ENCODE measurements around the gene ARHGEF12.

The ARHGEF12 gene

DNA sequence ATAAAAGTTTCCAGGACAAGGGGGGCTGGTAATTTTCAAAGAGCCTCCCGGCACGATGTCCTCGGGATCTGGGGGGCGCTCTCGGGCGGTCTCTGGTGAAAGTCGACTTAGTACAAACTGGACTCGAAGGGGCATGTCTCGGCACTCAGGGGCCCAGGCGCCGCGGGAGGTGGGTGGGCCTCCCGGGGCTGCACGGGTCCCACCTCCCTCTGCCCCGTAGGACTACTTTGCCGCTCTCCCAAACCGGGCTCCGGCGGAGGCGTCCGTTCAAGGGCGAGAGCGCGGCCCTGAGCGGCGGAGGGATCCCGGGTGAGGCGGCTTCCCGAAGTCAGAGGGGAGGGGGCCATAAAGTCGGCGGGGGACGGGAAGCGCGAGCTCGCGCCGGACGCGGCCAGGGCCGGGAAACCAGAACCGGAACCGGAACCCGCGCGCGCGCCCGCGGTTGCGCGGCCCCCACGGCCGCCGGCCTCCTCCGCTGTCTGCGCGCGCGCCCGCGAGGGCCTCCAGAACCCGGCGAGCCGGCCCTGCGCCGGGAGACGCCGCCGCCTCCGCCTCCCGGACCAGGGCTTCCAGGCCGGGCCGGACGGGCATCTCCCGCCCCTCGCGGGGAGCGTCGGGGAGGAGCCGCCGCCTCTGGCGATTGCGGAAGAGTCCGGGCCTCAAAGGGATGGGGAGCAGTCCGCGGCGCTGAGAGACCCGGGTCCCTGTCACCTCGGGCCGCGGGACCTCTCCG is at the start of gene ARHGEF12:
Gene ARHGEF12, plus strand, starts transcription at position 506 of the 733 bp plus-strand sequence. CDS start 831 bp downstream, outside the sequence.
- ATAC-seq (replicated peaks; ENCODE audit: extremely low read depth, poor library complexity, severe bottlenecking): peak; percentile 39
- H3K27me3 Mint-ChIP-seq: peaks cover 69% of the 10 kb centered on the region

GRCh38 chr11:120288021-120288420 is 48.2 kb upstream of the ARHGEF12 start:
- DNase-seq (ENCODE audit: low spot score in 2 of 2) (no peak), ATAC-seq (replicated peaks; ENCODE audit: extremely low read depth, poor library complexity, severe bottlenecking) (no peak)
- H3K36me3 Mint-ChIP-seq (ENCODE audit: insufficient read depth): no peaks in the 10 kb centered on the region
- H3K27ac Mint-ChIP-seq (ENCODE audit: low read depth): no peak overlapping the region
- no peaks in the 10 kb centered on the region for H3K9me3 Mint-ChIP-seq
- no peaks in the 10 kb centered on the region for H3K4me1 Mint-ChIP-seq
- H3K4me3 Mint-ChIP-seq: no peak overlapping the region
- H3K27me3 Mint-ChIP-seq: peaks cover 60% of the 10 kb centered on the region

More for the DNA sequence above, at the start of gene ARHGEF12:
- no peaks in the 10 kb centered on the region for H3K9me3 Mint-ChIP-seq
- DNase-seq (ENCODE audit: low spot score in 2 of 2): peak; percentile 39 to 45
- peak within 1 kb of the TSS; percentile 79 for H3K4me3 Mint-ChIP-seq
- peaks cover 4% of the 10 kb centered on the region for H3K36me3 Mint-ChIP-seq (ENCODE audit: insufficient read depth)
- no peak within 1 kb of the TSS for H3K27ac Mint-ChIP-seq (ENCODE audit: low read depth)
- peaks cover 32% of the 10 kb centered on the region for H3K4me1 Mint-ChIP-seq

DNA sequence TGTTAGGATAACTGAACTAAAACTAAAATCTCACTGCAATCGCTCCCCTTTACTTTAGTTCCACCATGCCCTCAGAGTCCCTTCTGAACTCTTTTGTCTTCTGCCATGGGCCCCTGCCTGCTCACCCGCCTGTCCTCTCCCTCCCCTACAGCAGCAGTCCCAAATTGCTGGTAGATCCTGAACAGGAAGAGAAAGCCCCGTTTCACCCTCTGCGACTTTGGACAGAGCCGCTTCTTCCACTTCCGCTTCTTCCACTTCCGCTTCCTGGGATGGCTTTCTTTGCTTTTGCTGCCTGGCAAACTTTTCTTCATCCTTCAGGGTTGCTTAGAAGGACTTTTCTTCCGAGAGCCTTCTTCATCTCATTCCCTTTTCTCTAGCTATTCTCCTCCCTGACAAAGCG is 46.8 kb upstream of the ARHGEF12 start:
- H3K36me3 Mint-ChIP-seq (ENCODE audit: insufficient read depth): no peaks in the 10 kb centered on the region
- DNase-seq (ENCODE audit: low spot score in 2 of 2): no peak

GRCh38 chr11:120290956-120291355 is 45.3 kb upstream of the ARHGEF12 start:
- H3K4me1 Mint-ChIP-seq: no peaks in the 10 kb centered on the region
- H3K36me3 Mint-ChIP-seq (ENCODE audit: insufficient read depth): no peaks in the 10 kb centered on the region
- H3K9me3 Mint-ChIP-seq: no peaks in the 10 kb centered on the region
- DNase-seq (ENCODE audit: low spot score in 2 of 2) (no peak), ATAC-seq (replicated peaks; ENCODE audit: extremely low read depth, poor library complexity, severe bottlenecking) (no peak)
- H3K27ac Mint-ChIP-seq (ENCODE audit: low read depth): no peak overlapping the region
- H3K4me3 Mint-ChIP-seq: no peak overlapping the region
- H3K27me3 Mint-ChIP-seq: peaks cover 89% of the 10 kb centered on the region

More for the DNA sequence above, 46.8 kb upstream of the ARHGEF12 start:
- Mint-ChIP-seq H3K4me1 (no peaks in the 10 kb centered on the region), H3K9me3 (no peaks in the 10 kb centered on the region), H3K27ac (ENCODE audit: low read depth) (no peak overlapping the region), H3K4me3 (no peak overlapping the region), H3K27me3 (peaks cover 74% of the 10 kb centered on the region)
- ATAC-seq (replicated peaks; ENCODE audit: extremely low read depth, poor library complexity, severe bottlenecking): no peak

DNA sequence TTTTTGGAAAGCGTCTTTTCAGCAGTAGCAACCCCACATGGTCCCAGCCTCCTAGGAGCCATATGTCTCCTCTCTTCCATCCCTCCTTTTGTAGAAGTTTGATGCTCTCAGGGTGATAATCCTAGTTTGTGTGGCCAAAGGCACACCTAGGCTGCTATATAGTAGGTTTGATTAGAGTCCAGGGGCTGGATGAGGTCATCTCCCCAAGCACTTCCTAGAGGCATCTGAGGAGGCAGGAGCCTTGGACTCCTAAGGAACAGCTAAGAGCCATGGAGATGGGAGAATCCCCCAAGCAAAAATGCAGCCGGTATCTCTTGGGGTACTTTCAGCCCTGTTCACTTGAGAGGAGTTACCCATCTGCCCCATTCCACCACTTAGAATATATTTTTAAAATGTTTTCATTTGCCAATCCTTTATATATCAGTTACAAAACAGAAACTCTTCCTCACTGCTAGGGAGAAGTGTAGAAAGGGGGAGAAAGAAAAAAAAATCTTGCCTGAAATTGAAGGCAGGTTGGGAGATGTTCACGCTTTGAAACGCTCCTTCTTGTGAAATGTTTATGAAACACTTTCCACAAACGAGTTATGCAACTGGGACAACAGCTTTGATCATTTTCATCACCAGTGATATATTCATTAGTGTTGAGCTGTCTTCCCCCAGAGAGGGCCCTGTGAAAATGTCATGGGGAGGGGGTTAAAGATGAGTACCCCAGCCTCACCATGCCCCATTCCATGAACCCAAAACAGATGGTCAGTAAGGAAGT is 43.0 kb upstream of the ARHGEF12 start:
- H3K4me3 Mint-ChIP-seq: no peak overlapping the region
- H3K36me3 Mint-ChIP-seq (ENCODE audit: insufficient read depth): peaks cover 2% of the 10 kb centered on the region
- H3K4me1 Mint-ChIP-seq: no peaks in the 10 kb centered on the region
- H3K27me3 Mint-ChIP-seq: peaks cover 90% of the 10 kb centered on the region
- no peak overlapping the region for H3K27ac Mint-ChIP-seq (ENCODE audit: low read depth)
- no peak for DNase-seq (ENCODE audit: low spot score in 2 of 2)
- no peak for ATAC-seq (replicated peaks; ENCODE audit: extremely low read depth, poor library complexity, severe bottlenecking)
- no peaks in the 10 kb centered on the region for H3K9me3 Mint-ChIP-seq

DNA sequence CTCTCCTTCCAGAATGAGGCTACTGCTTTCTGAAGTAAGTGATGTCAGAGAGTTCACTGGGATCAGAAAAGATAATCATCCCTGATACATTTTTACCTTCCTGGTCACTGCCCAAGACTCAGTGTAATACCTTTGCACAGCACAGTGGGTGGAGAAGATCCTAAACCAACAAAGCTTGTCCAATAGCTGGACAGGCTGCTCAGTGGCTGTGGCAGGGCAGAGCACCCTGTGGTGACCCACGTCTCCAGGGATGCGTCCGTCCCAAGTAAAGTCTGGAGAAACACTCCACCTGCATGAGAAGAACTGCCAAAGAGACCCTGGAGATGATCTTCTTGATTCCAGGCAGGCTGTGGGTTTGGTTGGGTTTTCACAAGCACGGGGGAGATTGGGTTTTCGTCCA is 42.1 kb upstream of the ARHGEF12 start:
- H3K4me3 Mint-ChIP-seq: no peak overlapping the region
- no peak overlapping the region for H3K27ac Mint-ChIP-seq (ENCODE audit: low read depth)
- DNase-seq (ENCODE audit: low spot score in 2 of 2): no peak
- no peaks in the 10 kb centered on the region for H3K9me3 Mint-ChIP-seq
- peaks cover 95% of the 10 kb centered on the region for H3K27me3 Mint-ChIP-seq
- H3K4me1 Mint-ChIP-seq: no peaks in the 10 kb centered on the region
- H3K36me3 Mint-ChIP-seq (ENCODE audit: insufficient read depth): peaks cover 2% of the 10 kb centered on the region
- no peak for ATAC-seq (replicated peaks; ENCODE audit: extremely low read depth, poor library complexity, severe bottlenecking)

- ATAC-seq (replicated peaks; ENCODE audit: extremely low read depth, poor library complexity, severe bottlenecking) (no peak), DNase-seq (ENCODE audit: low spot score in 2 of 2) (no peak)
- Mint-ChIP-seq H3K27ac (ENCODE audit: low read depth) (no peak overlapping the region), H3K36me3 (ENCODE audit: insufficient read depth) (peaks cover 2% of the 10 kb centered on the region), H3K27me3 (peaks cover 95% of the 10 kb centered on the region), H3K9me3 (no peaks in the 10 kb centered on the region), H3K4me1 (no peaks in the 10 kb centered on the region), H3K4me3 (no peak overlapping the region)
Observed at GRCh38 chr11:120295099-120295498, 41.1 kb upstream of the ARHGEF12 start.

DNA sequence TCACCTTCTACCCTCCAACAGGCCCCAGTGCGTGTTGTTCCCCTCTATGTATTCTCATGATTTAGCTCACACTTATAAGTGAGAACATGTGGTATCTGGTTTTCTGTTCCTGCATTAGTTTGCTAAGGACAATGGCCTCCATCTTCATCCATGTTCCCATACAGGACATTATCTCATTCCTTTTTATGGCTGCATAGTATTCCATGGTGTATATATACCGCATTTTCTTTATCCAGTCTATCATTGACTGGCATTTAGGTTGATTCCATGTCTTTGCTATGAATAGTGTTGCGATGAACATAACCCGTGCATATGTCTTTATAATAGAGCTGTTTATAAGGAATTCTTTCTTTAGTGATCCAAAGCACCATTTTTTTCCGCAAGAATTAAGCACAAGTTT is 39.7 kb upstream of the ARHGEF12 start:
- Mint-ChIP-seq H3K4me1 (no peaks in the 10 kb centered on the region), H3K36me3 (ENCODE audit: insufficient read depth) (peaks cover 2% of the 10 kb centered on the region), H3K9me3 (no peaks in the 10 kb centered on the region), H3K27ac (ENCODE audit: low read depth) (no peak overlapping the region), H3K27me3 (peaks cover 86% of the 10 kb centered on the region), H3K4me3 (no peak overlapping the region)
- ATAC-seq (replicated peaks; ENCODE audit: extremely low read depth, poor library complexity, severe bottlenecking) (no peak), DNase-seq (ENCODE audit: low spot score in 2 of 2) (no peak)

- Mint-ChIP-seq H3K27me3 (peaks cover 79% of the 10 kb centered on the region), H3K27ac (ENCODE audit: low read depth) (no peak overlapping the region), H3K9me3 (no peaks in the 10 kb centered on the region)
Observed at GRCh38 chr11:120298461-120298860, 37.8 kb upstream of the ARHGEF12 start.

DNA sequence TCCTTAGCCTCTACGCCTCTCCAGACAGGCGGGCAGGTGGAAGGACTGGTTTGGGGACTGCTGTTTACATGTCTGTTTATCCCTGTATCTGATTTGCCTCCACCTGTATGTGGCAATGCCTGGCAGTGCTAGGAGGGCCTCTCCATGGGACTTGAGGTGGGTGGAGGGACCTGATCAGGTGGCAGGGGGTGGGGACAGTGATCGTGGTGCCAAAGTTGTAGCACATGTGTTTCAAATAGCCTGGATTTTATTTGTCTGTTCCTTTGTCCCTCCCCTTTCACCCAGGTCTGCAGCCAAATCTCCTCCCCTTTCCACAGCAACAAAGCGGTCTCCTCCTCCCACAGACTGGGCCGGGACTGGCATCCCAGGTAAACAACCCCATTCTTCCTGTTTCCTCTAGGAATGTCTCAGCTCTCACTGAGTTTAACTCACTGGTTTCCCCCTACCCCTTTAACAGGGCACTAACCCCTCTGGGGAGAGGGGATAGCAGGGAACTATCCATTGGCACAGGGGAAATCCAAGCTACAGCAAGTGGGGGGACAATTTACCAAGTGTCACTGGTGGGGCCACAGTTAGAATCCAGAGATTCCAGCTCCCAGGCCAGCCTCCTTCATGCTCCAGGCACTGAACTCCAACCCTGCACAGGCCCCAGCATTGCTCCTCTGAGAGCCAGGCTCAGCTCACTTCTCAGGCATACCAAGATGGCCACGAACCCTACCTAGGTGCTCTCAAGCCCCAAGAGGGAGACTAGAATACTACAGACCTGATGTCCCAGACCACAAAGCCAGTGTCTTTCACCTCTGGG is 34.0 kb upstream of the ARHGEF12 start:
- no peak overlapping the region for H3K27ac Mint-ChIP-seq (ENCODE audit: low read depth)

More at GRCh38 chr11:120298461-120298860, 37.8 kb upstream of the ARHGEF12 start:
- ATAC-seq (replicated peaks; ENCODE audit: extremely low read depth, poor library complexity, severe bottlenecking) (no peak), DNase-seq (ENCODE audit: low spot score in 2 of 2) (no peak)
- H3K4me3 Mint-ChIP-seq: no peak overlapping the region
- H3K36me3 Mint-ChIP-seq (ENCODE audit: insufficient read depth): peaks cover 2% of the 10 kb centered on the region
- H3K4me1 Mint-ChIP-seq: no peaks in the 10 kb centered on the region

DNA sequence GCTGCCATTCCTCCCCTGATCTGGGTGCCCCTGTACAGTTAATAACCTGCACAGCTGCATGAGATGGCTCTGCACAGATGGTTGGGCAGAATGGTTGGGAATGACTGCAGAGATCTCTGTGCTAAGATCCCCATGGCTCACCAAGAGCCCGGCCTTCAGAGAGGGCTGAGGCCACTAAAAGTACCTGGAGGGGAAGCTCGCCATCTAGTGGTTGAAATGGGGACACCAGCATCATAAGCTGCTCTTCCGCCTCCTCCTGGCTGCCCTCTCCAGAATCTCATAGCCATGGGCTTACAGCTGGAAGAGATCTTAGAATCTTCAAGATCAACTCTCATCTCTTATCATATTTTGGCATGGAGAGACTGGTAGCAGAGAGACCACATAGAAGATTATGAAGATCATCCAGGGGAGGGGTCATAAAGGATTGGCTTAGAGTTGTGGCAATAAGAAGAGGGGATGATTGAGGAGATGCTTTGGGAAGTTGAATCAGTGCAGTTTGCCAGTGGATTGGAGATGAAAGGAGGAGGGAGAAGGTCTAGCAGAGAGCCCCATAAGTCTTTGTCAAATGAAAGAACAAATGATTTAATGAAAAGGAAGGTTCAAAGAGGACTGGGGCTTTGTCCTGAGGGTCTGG is 33.1 kb upstream of the ARHGEF12 start:
- ATAC-seq (replicated peaks; ENCODE audit: extremely low read depth, poor library complexity, severe bottlenecking) (peak; percentile 32), DNase-seq (ENCODE audit: low spot score in 2 of 2) (peak in 1 of 2 donors; percentile 46)
- Mint-ChIP-seq H3K4me1 (no peaks in the 10 kb centered on the region), H3K27me3 (peaks cover 49% of the 10 kb centered on the region), H3K36me3 (ENCODE audit: insufficient read depth) (no peaks in the 10 kb centered on the region), H3K9me3 (no peaks in the 10 kb centered on the region), H3K4me3 (no peak overlapping the region), H3K27ac (ENCODE audit: low read depth) (no peak overlapping the region)

More for the DNA sequence above, 34.0 kb upstream of the ARHGEF12 start:
- ATAC-seq (replicated peaks; ENCODE audit: extremely low read depth, poor library complexity, severe bottlenecking): no peak
- no peak overlapping the region for H3K4me3 Mint-ChIP-seq
- DNase-seq (ENCODE audit: low spot score in 2 of 2): no peak
- H3K9me3 Mint-ChIP-seq: no peaks in the 10 kb centered on the region
- peaks cover 58% of the 10 kb centered on the region for H3K27me3 Mint-ChIP-seq
- peaks cover under 1% of the 10 kb centered on the region for H3K36me3 Mint-ChIP-seq (ENCODE audit: insufficient read depth)
- H3K4me1 Mint-ChIP-seq: no peaks in the 10 kb centered on the region

- Mint-ChIP-seq H3K9me3 (no peaks in the 10 kb centered on the region), H3K4me3 (no peak overlapping the region), H3K27me3 (peaks cover 35% of the 10 kb centered on the region), H3K27ac (ENCODE audit: low read depth) (no peak overlapping the region), H3K4me1 (no peaks in the 10 kb centered on the region), H3K36me3 (ENCODE audit: insufficient read depth) (no peaks in the 10 kb centered on the region)
- no peak for DNase-seq (ENCODE audit: low spot score in 2 of 2)
- ATAC-seq (replicated peaks; ENCODE audit: extremely low read depth, poor library complexity, severe bottlenecking): no peak
Observed at GRCh38 chr11:120304526-120304925, 31.7 kb upstream of the ARHGEF12 start.
